ENCODE data around the gene ZNF493.

ZNF493 gene

DNA sequence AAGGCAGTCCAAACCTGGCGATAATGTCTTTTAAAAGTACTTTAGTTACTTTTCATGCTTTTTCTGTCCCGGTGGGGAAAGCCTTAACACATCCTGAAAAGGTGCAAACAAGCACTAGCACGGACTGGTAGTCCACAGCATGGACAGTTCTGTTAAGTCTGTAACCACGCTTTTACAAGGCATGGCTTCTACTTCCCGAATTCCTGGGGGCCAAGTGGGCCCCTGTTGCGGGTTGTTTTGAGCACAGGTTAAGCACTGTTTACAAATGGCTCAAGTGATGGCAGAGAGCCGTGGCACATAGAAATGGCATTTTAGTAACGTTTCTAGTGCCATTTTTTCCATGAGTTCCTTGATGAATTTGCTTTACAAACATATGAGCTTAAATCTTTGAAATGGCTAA is 37.6 kb downstream of the ZNF493 start:
- Histone ChIP-seq H3K79me2 (no peaks in the 10 kb centered on the region), H3K27me3 (ENCODE audit: control insufficient read depth, insufficient read depth, low read length) (no peaks in the 10 kb centered on the region), H3K27ac (no peak overlapping the region), H2AFZ (no peak overlapping the region), H3K9ac (no peak overlapping the region), H3K4me2 (ENCODE audit: low read length) (no peak overlapping the region), H3K36me3 (ENCODE audit: control insufficient read depth, insufficient read depth, low read length) (no peaks in the 10 kb centered on the region), H3K4me1 (no peaks in the 10 kb centered on the region), H3K4me3 (ENCODE audit: low read depth, low read length) (no peak overlapping the region), H3K9me3 (ENCODE audit: control insufficient read depth, low read length) (no peaks in the 10 kb centered on the region)
- TF ChIP-seq, protein P1, sequence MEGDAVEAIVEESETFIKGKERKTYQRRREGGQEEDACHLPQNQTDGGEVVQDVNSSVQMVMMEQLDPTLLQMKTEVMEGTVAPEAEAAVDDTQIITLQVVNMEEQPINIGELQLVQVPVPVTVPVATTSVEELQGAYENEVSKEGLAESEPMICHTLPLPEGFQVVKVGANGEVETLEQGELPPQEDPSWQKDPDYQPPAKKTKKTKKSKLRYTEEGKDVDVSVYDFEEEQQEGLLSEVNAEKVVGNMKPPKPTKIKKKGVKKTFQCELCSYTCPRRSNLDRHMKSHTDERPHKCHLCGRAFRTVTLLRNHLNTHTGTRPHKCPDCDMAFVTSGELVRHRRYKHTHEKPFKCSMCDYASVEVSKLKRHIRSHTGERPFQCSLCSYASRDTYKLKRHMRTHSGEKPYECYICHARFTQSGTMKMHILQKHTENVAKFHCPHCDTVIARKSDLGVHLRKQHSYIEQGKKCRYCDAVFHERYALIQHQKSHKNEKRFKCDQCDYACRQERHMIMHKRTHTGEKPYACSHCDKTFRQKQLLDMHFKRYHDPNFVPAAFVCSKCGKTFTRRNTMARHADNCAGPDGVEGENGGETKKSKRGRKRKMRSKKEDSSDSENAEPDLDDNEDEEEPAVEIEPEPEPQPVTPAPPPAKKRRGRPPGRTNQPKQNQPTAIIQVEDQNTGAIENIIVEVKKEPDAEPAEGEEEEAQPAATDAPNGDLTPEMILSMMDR (IDR thresholded peaks at IDR 0.05): no peak

DNA sequence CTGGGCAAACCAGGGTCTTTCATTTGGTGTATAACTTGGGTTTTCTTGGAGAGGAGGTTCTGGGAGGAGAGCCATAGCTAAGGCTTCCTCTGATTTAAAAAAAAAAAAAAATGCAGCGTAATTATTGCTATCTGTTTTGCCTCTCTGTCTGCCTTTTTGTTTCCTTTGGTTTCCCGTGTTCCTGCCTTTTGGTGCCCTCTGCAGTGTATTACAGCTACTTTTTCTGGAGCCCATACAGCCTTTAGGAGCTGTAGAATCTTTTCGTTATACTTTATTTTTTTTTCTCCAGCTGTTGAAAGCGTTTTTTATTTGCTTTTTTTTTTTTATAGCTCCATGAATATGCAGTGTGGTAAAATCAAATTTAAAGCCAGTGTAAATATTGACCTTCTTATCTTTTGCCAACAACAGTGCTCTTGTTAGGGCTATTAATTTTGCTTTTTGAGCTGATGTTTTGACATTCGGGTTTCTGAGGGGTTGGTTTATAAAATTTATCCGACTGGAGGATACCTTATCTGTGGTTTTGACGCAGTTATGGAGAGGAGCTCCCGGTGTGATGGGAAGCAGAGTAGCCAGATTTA is 38.1 kb downstream of the ZNF493 start:
- no peak overlapping the region for H3K4me3 ChIP-seq (ENCODE audit: low read depth, low read length)

DNA sequence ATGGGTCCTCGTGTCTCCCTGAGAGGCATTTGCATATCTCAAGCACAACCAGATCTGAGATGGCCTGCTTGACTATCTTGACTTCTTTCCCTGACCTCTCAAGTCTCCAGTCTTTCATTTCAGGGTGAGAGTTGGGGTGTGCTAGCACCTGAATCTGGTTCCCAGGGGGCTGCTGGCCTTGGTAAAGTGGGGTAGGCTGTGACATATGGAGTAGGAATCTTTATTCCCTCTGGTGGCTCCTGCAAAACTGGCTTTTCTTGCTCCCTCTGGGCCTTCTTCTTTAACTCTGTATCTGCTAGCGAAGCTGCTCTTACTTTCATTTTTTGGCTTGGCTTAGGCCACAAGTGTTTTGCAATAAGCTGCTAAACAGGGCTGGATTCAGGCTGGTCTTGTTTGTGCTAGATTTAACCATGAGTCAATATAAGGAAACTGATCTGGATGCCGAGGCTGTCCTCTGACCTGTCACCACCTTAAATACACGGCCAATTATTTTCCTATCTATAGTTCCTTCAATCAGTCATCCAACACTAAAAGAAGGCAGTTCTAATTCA is 42.3 kb downstream of the ZNF493 start:
- H3K9me3 ChIP-seq (ENCODE audit: control insufficient read depth, low read length): no peaks in the 10 kb centered on the region

More for the DNA sequence above, 38.1 kb downstream of the ZNF493 start:
- Histone ChIP-seq H3K4me1 (no peaks in the 10 kb centered on the region), H3K27ac (no peak overlapping the region), H3K79me2 (no peaks in the 10 kb centered on the region), H3K9ac (no peak overlapping the region), H3K4me2 (ENCODE audit: low read length) (no peak overlapping the region), H2AFZ (no peak overlapping the region), H3K27me3 (ENCODE audit: control insufficient read depth, insufficient read depth, low read length) (no peaks in the 10 kb centered on the region), H3K36me3 (ENCODE audit: control insufficient read depth, insufficient read depth, low read length) (no peaks in the 10 kb centered on the region), H3K9me3 (ENCODE audit: control insufficient read depth, low read length) (no peaks in the 10 kb centered on the region)
- TF ChIP-seq, protein P1 (IDR thresholded peaks at IDR 0.05): no peak

DNA sequence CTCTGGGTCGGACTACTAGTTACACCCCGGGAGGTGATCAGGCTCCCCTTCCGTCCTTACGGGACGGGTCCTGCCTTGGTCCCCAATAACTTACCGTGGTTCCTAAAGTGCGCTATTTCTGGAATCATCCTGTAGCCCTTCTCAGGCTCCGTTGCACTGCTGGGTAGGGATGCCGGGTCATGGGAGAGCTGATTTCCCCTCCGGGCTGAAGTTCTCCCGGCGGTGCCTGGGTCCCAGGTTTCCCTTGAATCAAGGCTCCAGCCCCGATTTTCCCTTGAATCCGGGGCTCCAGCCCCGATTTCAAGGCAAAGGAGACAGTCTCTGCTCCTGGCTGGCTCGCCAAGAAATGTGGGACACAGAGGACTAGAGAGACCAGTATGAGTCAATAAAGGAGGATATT is 43.4 kb downstream of the ZNF493 start:
- Histone ChIP-seq H3K9ac (no peak overlapping the region), H3K4me2 (ENCODE audit: low read length) (no peak overlapping the region)

More for the DNA sequence above, 42.3 kb downstream of the ZNF493 start:
- no peaks in the 10 kb centered on the region for H3K79me2 ChIP-seq
- H3K4me1 ChIP-seq: no peaks in the 10 kb centered on the region
- TF ChIP-seq, protein P1 (IDR thresholded peaks at IDR 0.05): no peak
- no peak overlapping the region for H2AFZ ChIP-seq
- H3K4me2 ChIP-seq (ENCODE audit: low read length): no peak overlapping the region
- H3K27me3 ChIP-seq (ENCODE audit: control insufficient read depth, insufficient read depth, low read length): no peaks in the 10 kb centered on the region
- H3K9ac ChIP-seq: no peak overlapping the region
- no peak overlapping the region for H3K4me3 ChIP-seq (ENCODE audit: low read depth, low read length)
- H3K36me3 ChIP-seq (ENCODE audit: control insufficient read depth, insufficient read depth, low read length): no peaks in the 10 kb centered on the region
- no peak overlapping the region for H3K27ac ChIP-seq

More for the DNA sequence above, 43.4 kb downstream of the ZNF493 start:
- Histone ChIP-seq H3K4me1 (no peaks in the 10 kb centered on the region), H2AFZ (no peak overlapping the region), H3K4me3 (ENCODE audit: low read depth, low read length) (no peak overlapping the region), H3K36me3 (ENCODE audit: control insufficient read depth, insufficient read depth, low read length) (no peaks in the 10 kb centered on the region), H3K27me3 (ENCODE audit: control insufficient read depth, insufficient read depth, low read length) (no peaks in the 10 kb centered on the region), H3K79me2 (no peaks in the 10 kb centered on the region), H3K27ac (no peak overlapping the region), H3K9me3 (ENCODE audit: control insufficient read depth, low read length) (no peaks in the 10 kb centered on the region)
- TF ChIP-seq, protein P1 (IDR thresholded peaks at IDR 0.05): no peak

Data from parathyroid adenoma (tissue), 2 donors.